Measurements from ENCODE around the gene MAL.

- TF ChIP-seq BCL11A (IDR thresholded peaks at IDR 0.05; ENCODE audit: low read depth in 2 of 2, low read length in 2 of 2) (no peak), CTCF (IDR thresholded peaks at IDR 0.05; ENCODE audit: control extremely low read depth in 1 of 3, insufficient read depth in 1 of 3, low read depth in 1 of 3, low read length in 3 of 3) (no peak), CBX5 (IDR thresholded peaks at IDR 0.05; ENCODE audit: low read depth, low read length) (no peak), POLR2A (IDR thresholded peaks at IDR 0.05; ENCODE audit: control extremely low read depth in 1 of 2, low read depth in 2 of 2, low read length in 2 of 2) (no peak), EZH2 (IDR thresholded peaks at IDR 0.05; ENCODE audit: low read depth, low read length, severe bottlenecking) (no peak)
Measured at GRCh38 chr2:95008996-95009395, 16.5 kb upstream of the MAL start.

Measured in H1 (cell line).